ENCODE results near the gene ZNF385A.

The ZNF385A gene

GRCh38 chr12:54384591-54385041, at the start of gene ZNF385A:
TSS of gene ZNF385A (minus strand) at chr12:54384733. CDS start at chr12:54384514, 219 bp downstream.
- no peak for DNase-seq (ENCODE audit: low read depth in 2 of 2)

- no peak for DNase-seq (ENCODE audit: low read depth in 2 of 2)
These were observed 48.3 kb upstream of the ZNF385A start for GRCh38 chr12:54432815-54433164.

- DNase-seq (ENCODE audit: low read depth in 2 of 2) = no peak
These were observed 47.6 kb upstream of the ZNF385A start for GRCh38 chr12:54431911-54432814.

- no peak for DNase-seq (ENCODE audit: low read depth in 2 of 2)
These were observed 46.0 kb upstream of the ZNF385A start for GRCh38 chr12:54430471-54431069.

- no peak for DNase-seq (ENCODE audit: low read depth in 2 of 2)
These were observed 44.5 kb upstream of the ZNF385A start for GRCh38 chr12:54429014-54429471.

GRCh38 chr12:54428050-54429013, 43.8 kb upstream of the ZNF385A start:
- DNase-seq (ENCODE audit: low read depth in 2 of 2) = no peak

GRCh38 chr12:54427106-54427505, 42.6 kb upstream of the ZNF385A start:
- DNase-seq (ENCODE audit: low read depth in 2 of 2) = no peak

- no peak for DNase-seq (ENCODE audit: low read depth in 2 of 2)
These were observed 42.2 kb upstream of the ZNF385A start for GRCh38 chr12:54426690-54427089.

- no peak for DNase-seq (ENCODE audit: low read depth in 2 of 2)
These were observed 41.2 kb upstream of the ZNF385A start for GRCh38 chr12:54425702-54426101.

GRCh38 chr12:54424224-54424623, 39.7 kb upstream of the ZNF385A start:
- DNase-seq (ENCODE audit: low read depth in 2 of 2) = no peak

- no peak for DNase-seq (ENCODE audit: low read depth in 2 of 2)
These were observed 39.2 kb upstream of the ZNF385A start for GRCh38 chr12:54423816-54424150.

- DNase-seq (ENCODE audit: low read depth in 2 of 2) = no peak
These were observed 37.3 kb upstream of the ZNF385A start for GRCh38 chr12:54421879-54422250.

GRCh38 chr12:54421175-54421878, 36.8 kb upstream of the ZNF385A start:
- DNase-seq (ENCODE audit: low read depth in 2 of 2) = no peak

- DNase-seq (ENCODE audit: low read depth in 2 of 2) = no peak
These were observed 36.2 kb upstream of the ZNF385A start for GRCh38 chr12:54420766-54421144.

- DNase-seq (ENCODE audit: low read depth in 2 of 2) = no peak
These were observed 34.8 kb upstream of the ZNF385A start, which contains the start of gene ITGA5 for GRCh38 chr12:54419088-54419887. TSS of gene ITGA5 (minus strand) at chr12:54419266. CDS start at chr12:54419198, 68 bp downstream.

GRCh38 chr12:54418441-54419087, 34.0 kb upstream of the ZNF385A start:
- DNase-seq (ENCODE audit: low read depth in 2 of 2) = no peak

- DNase-seq (ENCODE audit: low read depth in 2 of 2) = no peak
These were observed 33.3 kb upstream of the ZNF385A start for GRCh38 chr12:54417712-54418440.

GRCh38 chr12:54416687-54417603, 32.4 kb upstream of the ZNF385A start:
- no peak for DNase-seq (ENCODE audit: low read depth in 2 of 2)
